ENCODE measurements around the gene EMC9.

DNA sequence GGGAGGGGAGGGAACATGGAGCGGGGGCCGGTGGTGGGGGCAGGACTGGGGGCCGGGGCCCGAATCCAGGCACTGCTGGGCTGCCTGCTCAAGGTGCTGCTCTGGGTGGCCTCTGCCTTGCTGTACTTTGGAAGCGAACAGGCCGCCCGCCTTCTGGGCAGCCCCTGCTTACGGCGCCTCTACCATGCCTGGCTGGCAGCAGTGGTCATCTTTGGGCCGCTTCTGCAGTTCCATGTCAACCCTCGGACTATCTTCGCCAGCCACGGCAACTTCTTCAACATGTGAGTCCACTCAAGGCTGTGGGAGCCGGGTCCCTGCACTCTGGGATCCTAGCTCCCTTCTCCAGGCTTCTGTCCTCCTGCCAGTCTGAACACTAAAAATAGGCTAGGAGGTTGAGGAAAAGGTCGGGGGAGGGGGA is 9.8 kb downstream of the EMC9 start:
- no peak for TF ChIP-seq POLR2A (IDR thresholded peaks at IDR 0.05; ENCODE audit: extremely low read depth, insufficient read length)
- TF ChIP-seq, protein P1, sequence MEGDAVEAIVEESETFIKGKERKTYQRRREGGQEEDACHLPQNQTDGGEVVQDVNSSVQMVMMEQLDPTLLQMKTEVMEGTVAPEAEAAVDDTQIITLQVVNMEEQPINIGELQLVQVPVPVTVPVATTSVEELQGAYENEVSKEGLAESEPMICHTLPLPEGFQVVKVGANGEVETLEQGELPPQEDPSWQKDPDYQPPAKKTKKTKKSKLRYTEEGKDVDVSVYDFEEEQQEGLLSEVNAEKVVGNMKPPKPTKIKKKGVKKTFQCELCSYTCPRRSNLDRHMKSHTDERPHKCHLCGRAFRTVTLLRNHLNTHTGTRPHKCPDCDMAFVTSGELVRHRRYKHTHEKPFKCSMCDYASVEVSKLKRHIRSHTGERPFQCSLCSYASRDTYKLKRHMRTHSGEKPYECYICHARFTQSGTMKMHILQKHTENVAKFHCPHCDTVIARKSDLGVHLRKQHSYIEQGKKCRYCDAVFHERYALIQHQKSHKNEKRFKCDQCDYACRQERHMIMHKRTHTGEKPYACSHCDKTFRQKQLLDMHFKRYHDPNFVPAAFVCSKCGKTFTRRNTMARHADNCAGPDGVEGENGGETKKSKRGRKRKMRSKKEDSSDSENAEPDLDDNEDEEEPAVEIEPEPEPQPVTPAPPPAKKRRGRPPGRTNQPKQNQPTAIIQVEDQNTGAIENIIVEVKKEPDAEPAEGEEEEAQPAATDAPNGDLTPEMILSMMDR (IDR thresholded peaks at IDR 0.05; ENCODE audit: low read depth, low read length) = no peak
- TF ChIP-seq, protein P2, sequence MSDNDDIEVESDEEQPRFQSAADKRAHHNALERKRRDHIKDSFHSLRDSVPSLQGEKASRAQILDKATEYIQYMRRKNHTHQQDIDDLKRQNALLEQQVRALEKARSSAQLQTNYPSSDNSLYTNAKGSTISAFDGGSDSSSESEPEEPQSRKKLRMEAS (IDR thresholded peaks at IDR 0.05; ENCODE audit: low read depth, low read length) = no peak

Data from NB4 (cell line).